HepG2 (cell line): Measurements from ENCODE around the gene GTF2F2.

ENCODE experiments used
- NFE2 ChIP-seq: sonication (generic); formaldehyde crosslinking; IDR thresholded peaks from 2 replicates; pipeline ENCODE4 v1.4.0; 2020; ENCODE audit warnings: missing genetic modification reagents
- PHF21A ChIP-seq: sonication (generic); formaldehyde crosslinking; IDR thresholded peaks from 2 replicates; pipeline ENCODE4 v1.5.0; 2020; ENCODE audit warnings: mild to moderate bottlenecking, missing genetic modification reagents

DNA sequence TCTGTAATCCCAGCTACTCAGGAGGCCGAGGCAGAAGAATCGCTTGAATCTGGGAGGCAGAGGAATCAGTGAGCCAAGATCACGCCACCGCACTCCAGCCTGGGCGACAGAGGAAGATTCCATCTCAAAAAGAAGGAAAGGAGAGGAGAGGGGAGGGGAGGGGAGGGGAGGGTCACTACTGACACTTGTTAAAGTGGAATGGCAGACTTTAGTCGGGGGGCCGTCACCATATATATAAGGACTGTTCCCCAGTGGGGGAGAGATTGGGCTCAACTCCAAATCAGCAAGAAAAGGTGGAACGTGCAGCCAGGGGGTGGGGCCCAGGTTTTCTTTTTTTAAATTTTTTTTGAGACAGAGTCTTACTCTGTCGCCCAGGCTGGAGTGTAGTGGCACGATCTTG is 194.5 kb downstream of the GTF2F2 start:
- TF ChIP-seq NFE2 (CRISPR knock-in tag) (no peak), PHF21A (CRISPR knock-in tag) (no peak)
